ENCODE data around the gene POLR2B. TPM values are rescaled to one million over a fixed set of nuclear protein-coding genes. Genes with fewer than 3 reads are reported as not detected.

Gene POLR2B
- total and polyA plus RNA-seq, 2 of the 4 experiments (the other 2 are of a cell fraction), result 74.0 to 106 TPM

DNA sequence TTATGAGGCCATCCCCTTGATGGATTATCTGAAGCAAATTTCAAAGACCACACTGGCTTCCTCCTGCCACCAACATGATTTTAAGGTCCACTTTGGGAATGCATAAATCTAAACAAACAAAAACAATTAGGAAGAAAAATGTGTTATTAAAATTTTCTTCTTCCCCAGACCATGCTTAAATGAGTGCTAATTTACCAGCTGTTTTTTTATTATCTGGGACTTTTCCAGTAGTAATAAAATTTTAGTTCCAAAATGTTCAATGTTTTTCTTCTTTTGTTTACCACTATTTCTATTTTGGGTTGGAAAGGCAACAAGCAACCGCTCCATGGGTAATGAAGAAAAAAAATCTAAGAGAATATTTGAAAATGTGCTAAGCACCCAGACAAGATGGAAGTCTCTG is 62.3 kb downstream of the POLR2B start:
- H2BK20ac ChIP-seq (ENCODE audit: low read depth, low read length), result peak overlapping the region; percentile 30; the same call in 1 of the 2 replicates
- H3K9me1 ChIP-seq (ENCODE audit: insufficient read depth, low read length), result peaks cover 20% of the 10 kb centered on the region; the same call in 1 of the 2 replicates
- no peak overlapping the region for H3K14ac ChIP-seq (replicated peaks; ENCODE audit: low read depth, low read length)
- H3K4me3 ChIP-seq (ENCODE audit: insufficient read depth, low read depth, low read length), result no peak overlapping the region
- no peak overlapping the region for H2AK5ac ChIP-seq (ENCODE audit: low read depth, low read length)
- no peak overlapping the region for H2AFZ ChIP-seq (replicated peaks; ENCODE audit: low read length, poor library complexity)
- in situ Hi-C loops (cut with MboI; ENCODE audit: low sequenced_read_pairs), result loop anchor here (25.0 kb wide), 1 partner anchor 396 kb away; no protein-coding TSS in a partner anchor
- intact Hi-C loops (cut with micrococcal nuclease), result no loop called here
- no peak for ATAC-seq (ENCODE audit: low read depth)
- H4K20me1 ChIP-seq (ENCODE audit: insufficient read depth, low read length), result no peaks in the 10 kb centered on the region
- no peak overlapping the region for H3K23ac ChIP-seq (ENCODE audit: low read depth, low read length)
- no peak overlapping the region for H3K56ac ChIP-seq (ENCODE audit: extremely low read depth, insufficient read depth, low read length)
- no peak overlapping the region for H2BK5ac ChIP-seq (ENCODE audit: low read depth, low read length, poor library complexity, severe bottlenecking)
- ChIA-PET POLR2A (ENCODE audit: unreplicated experiment) (no interaction called here), CTCF (interaction anchor here (0.8 to 1.1 kb wide), 2 partner anchors 24 to 123 kb away, joined by 3 to 5 read pairs; no protein-coding TSS in a partner anchor)
- H2BK120ac ChIP-seq (ENCODE audit: low read depth, low read length), result peak overlapping the region; percentile 66
- no peak overlapping the region for H3K4me2 ChIP-seq (ENCODE audit: low read depth, low read length)
- no peak overlapping the region for H4K5ac ChIP-seq (ENCODE audit: low read depth, low read length)
- peaks cover 20% of the 10 kb centered on the region for H3K4me1 ChIP-seq (ENCODE audit: control insufficient read depth, insufficient read depth, low read length)
- no peak for TF ChIP-seq SMC3 (IDR thresholded peaks at IDR 0.05; ENCODE audit: low read depth, low read length)
- TF ChIP-seq NFE2L2 (IDR thresholded peaks at IDR 0.05; ENCODE audit: low read depth, low read length), result no peak
- TF ChIP-seq FOS (IDR thresholded peaks at IDR 0.05; ENCODE audit: low read depth, low read length), result no peak
- TF ChIP-seq RFX5 (IDR thresholded peaks at IDR 0.05; ENCODE audit: low read depth, low read length), result no peak
- no peak for TF ChIP-seq ELK1 (IDR thresholded peaks at IDR 0.05; ENCODE audit: borderline replicate concordance, low read depth, low read length)
- no peak for TF ChIP-seq RCOR1 (IDR thresholded peaks at IDR 0.05; ENCODE audit: insufficient replicate concordance, low read length)
- no peak for TF ChIP-seq MXI1 (IDR thresholded peaks at IDR 0.05; ENCODE audit: borderline replicate concordance, low read depth, low read length)
- TF ChIP-seq POLR2A (IDR thresholded peaks at IDR 0.05; ENCODE audit: low read depth, low read length), result no peak
- TF ChIP-seq, protein P1, sequence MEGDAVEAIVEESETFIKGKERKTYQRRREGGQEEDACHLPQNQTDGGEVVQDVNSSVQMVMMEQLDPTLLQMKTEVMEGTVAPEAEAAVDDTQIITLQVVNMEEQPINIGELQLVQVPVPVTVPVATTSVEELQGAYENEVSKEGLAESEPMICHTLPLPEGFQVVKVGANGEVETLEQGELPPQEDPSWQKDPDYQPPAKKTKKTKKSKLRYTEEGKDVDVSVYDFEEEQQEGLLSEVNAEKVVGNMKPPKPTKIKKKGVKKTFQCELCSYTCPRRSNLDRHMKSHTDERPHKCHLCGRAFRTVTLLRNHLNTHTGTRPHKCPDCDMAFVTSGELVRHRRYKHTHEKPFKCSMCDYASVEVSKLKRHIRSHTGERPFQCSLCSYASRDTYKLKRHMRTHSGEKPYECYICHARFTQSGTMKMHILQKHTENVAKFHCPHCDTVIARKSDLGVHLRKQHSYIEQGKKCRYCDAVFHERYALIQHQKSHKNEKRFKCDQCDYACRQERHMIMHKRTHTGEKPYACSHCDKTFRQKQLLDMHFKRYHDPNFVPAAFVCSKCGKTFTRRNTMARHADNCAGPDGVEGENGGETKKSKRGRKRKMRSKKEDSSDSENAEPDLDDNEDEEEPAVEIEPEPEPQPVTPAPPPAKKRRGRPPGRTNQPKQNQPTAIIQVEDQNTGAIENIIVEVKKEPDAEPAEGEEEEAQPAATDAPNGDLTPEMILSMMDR (conservative IDR thresholded peaks at IDR 0.05; ENCODE audit: low read depth, low read length), result no peak
- no peak for TF ChIP-seq CHD1 (IDR thresholded peaks at IDR 0.05; ENCODE audit: low read depth, low read length)
- TF ChIP-seq RAD21 (IDR thresholded peaks at IDR 0.05; ENCODE audit: low read length), result no peak
- no peak for TF ChIP-seq MAFK (IDR thresholded peaks at IDR 0.05; ENCODE audit: low read depth, low read length)
- TF ChIP-seq CEBPB (IDR thresholded peaks at IDR 0.05; ENCODE audit: low read depth, low read length), result no peak
- no peak for TF ChIP-seq MAZ (IDR thresholded peaks at IDR 0.05; ENCODE audit: borderline replicate concordance, low read depth, low read length)
- DNase-seq, result no peak
- peak overlapping the region; percentile 75 for H3K4ac ChIP-seq (ENCODE audit: low read depth, low read length)
- H4K8ac ChIP-seq (ENCODE audit: low read depth in 2 of 2, low read length in 2 of 2), result peak overlapping the region in 1 of 2 experiments; percentile 59; a peak in 2 of 4 replicates
- no peaks in the 10 kb centered on the region for H3K9me3 ChIP-seq (ENCODE audit: control insufficient read depth, insufficient read depth, low read length)
- no TSS peak for BruUV-seq (replicated peaks)
- H4K91ac ChIP-seq (ENCODE audit: insufficient read depth, low read depth, low read length), result no peak overlapping the region
- no peaks in the 10 kb centered on the region for H3K27me3 ChIP-seq (ENCODE audit: control insufficient read depth, insufficient read depth, low read length)
- no CpG with 5 or more reads among the region's 1 CpG for WGBS, 2 experiments (ENCODE audit: extremely low coverage in 2 of 2, insufficient read length in 1 of 2)
- dilution Hi-C loops (cut with HindIII; ENCODE audit: low sequenced_read_pairs, unreplicated experiment), result no loop called here
- no peak overlapping the region for H2AK9ac ChIP-seq (replicated peaks; ENCODE audit: low read depth, low read length, poor library complexity)
- H2BK15ac ChIP-seq (ENCODE audit: low read depth, low read length), result no peak overlapping the region
- H3K27ac ChIP-seq (ENCODE audit: insufficient read depth, low read length), result no peak overlapping the region
- H3K9ac ChIP-seq (ENCODE audit: low read depth, low read length), result no peak overlapping the region
- peaks cover 7% of the 10 kb centered on the region for H3K36me3 ChIP-seq (ENCODE audit: control insufficient read depth, insufficient read depth, low read length)
- peaks cover 22 to 61% of the 10 kb centered on the region in 2 experiments for H3K79me1 ChIP-seq (ENCODE audit: low read depth in 1 of 2, low read length in 2 of 2)
- H3K18ac ChIP-seq (ENCODE audit: low read depth, low read length), result peak overlapping the region; percentile 56; the same call in 1 of the 2 replicates

All from IMR-90 (cell line).